GM19438 (cell line): ENCODE data around the gene RFTN1.

Experiments used
- ATAC-seq: cut with Tn5 transposase; IDR thresholded peaks from one replicate; pipeline ENCODE4 v1.9.1; 2021; ENCODE audit warnings: low read depth; ENCODE audit not compliant: unreplicated experiment

RFTN1 gene

DNA sequence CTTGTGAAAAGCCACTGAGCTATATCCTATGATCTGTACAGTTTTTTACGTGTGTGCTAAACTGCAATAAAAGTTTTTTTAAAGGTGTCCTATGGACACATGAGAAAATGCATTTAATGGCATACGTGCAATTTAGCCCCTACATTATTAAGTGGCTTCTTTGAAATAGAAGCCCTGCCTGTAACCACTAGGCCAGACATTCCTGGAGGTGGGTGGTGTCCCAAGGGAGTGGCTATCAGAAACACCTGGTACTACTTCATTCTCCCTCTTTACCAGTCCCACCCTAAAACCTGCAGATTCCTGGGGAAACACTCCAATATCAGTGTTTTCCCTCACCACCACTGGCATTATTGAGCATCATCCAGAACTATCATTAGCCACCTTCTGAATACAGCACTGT is 148.5 kb downstream of the RFTN1 start:
- no peak for ATAC-seq

GRCh38 chr3:16364323-16364722 is 149.2 kb downstream of the RFTN1 start:
- ATAC-seq: no peak

DNA sequence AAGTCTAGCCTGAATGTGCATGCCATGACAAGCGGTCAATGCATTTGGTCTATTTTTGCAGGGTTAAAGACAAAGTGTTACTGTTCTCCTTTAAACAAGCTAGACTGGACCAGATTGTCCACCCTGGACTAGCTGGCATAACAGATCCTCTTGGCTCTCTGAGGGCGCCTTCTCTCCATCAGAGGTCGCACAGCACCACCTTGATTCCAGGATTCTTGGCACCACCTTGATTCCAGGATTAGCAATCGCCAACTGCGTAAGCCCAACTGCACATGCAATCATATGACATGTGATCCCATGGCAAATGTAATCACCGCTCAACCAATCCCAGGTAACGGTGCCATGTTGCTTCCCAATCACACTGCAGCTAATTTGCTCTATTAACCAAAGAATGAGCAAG is 149.9 kb downstream of the RFTN1 start:
- ATAC-seq: no peak

- ATAC-seq: no peak
These were observed 150.7 kb downstream of the RFTN1 start for GRCh38 chr3:16362770-16363169.

DNA sequence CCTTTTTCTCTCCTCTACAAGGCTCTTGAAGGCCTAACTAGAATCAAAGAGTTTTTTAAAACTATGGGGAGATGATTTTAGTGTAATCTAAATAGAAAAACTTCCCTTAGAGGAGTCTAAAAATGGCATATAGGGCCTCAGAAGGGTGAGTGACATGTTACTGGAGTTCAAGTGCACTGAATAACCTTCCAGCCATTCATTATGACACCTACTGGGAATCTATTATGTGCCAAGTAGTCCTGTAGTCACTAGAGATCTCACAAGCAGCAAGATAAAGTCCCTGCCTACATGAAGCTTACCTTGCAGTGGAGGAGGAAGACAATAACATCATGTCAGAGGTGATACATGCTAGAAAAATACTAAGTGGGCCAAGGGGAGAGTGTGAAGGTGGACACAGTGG is 152.4 kb downstream of the RFTN1 start:
- ATAC-seq: no peak

- no peak for ATAC-seq
These were observed 154.2 kb downstream of the RFTN1 start for GRCh38 chr3:16359331-16359730.

DNA sequence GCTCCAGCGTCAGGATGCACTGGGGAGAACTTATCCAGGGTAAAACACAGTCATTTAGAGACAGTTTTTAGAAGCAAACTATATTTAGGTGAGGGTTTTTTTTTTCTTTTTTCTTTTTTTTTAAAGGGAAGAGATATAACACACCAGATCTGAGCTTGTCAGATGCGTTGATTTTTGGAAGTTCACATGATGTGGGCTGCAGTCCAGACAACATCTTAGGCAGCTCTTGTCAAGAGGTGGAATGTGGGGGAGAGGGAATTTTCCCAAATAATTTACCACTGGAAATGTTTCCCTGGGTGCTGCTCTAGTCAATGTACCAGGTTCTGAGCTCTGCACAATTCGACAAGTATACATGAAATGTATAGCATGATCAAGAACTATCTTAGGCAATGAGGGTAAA is 155.2 kb downstream of the RFTN1 start:
- no peak for ATAC-seq

GRCh38 chr3:16357186-16358121 is 156.0 kb downstream of the RFTN1 start:
- no peak for ATAC-seq

DNA sequence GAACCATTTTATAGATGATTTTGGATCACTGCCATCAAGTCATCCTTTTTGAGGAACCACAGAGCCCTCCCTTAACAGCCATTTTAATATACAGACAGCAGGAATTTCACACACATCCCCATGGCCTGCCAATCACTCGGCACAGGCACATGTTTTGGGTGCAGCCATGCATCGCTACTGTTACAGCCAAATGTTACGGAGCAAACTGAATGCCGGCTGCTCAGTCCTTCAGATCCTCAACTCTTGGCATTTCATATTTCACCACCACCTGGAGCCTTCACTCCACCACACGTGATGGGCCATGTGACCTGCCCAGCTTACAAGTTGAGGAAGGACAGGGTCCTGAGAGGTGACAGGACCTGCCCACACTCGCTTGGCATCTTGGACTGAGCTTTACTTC is 157.7 kb downstream of the RFTN1 start:
- no peak for ATAC-seq

DNA sequence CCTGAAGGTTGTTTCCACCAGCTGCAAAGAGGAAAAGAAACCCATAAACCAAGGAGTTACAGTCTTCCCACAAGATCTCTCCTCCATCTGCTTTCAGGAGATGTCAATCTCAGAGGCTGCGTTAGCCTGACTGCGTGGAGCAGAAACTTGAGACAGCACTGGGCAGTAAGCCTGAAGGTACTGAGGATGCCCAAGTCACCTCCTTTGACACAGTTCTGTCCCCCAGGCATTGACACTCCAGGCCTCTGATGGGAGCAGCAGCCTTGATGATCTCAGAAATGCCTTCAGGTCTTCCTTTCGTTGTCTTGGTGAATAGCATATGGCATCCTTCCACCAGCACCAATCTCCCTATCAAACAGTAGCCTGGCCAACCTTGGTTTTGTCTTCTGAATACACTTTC is 159.2 kb downstream of the RFTN1 start:
- no peak for ATAC-seq

DNA sequence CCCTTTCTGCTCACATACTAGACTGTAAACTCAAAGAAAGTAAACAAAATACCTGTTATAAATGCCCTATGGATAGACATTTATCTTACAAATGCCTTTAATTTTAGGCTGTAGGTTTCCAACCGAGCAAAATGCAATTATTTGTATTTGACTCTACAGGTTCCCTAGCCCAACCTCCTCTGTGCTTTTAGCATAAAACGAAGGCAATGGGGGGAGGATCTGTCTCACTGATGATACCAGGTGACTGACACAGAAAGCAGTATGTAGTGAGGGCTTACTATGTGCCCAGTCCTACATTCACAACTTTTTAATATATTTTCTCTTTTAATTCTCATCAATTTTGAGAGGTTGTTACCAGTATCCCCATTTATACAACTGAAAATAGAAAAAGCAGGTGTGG is 161.1 kb downstream of the RFTN1 start:
- no peak for ATAC-seq

DNA sequence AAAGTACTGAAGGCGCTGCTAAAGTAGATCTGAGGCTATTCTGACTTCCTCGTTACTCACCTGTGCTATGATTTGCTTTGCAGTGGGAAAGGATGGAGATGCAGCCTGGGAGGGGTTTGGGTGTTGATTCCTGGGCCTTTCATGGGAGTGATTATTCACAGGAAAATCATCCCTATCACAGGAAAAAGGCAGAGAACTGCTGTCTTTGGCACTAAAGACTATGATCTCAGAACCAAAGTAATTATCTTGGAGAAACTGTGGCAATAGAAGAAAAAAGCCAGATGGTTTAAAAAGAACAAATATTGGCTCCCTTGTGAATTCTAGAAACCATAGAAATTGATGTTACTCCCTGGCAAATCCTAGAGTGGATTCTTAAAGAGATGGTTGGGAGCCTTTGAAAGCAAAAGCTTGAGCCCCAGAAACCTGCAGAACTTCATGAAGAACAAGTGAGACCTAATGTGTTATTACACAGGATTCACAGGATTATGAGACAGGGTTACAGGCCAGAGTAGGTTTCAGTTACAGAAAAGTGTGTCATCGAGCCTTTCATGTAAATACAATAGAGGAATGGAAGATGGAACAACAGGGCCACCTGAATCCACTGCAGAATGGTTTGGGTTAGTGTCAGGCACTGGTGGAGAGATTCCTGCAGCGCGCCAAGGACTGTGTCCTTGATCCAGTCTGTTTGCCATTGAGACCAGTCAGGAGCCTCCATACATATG is 162.7 kb downstream of the RFTN1 start:
- ATAC-seq: no peak

GRCh38 chr3:16349986-16350596 is 163.4 kb downstream of the RFTN1 start:
- ATAC-seq: no peak

DNA sequence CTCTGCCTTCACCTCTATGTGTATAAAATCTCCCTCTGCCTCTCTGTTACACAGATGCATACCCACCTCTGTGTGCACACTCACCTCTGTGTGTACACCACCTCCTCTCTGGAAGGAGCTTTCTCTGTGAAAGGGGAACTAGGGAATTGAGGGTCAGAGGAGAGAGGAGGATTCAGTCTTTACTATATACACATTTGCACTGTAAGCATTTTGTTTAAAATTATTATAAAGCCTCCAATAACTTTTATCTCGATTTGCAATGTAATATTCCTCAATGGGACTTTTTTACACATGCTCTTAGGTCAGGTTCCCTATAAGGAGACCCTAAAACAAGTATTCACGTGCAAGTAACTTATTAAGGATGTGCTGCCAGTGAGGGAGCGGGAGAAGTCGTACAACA is 166.0 kb downstream of the RFTN1 start:
- ATAC-seq: no peak

DNA sequence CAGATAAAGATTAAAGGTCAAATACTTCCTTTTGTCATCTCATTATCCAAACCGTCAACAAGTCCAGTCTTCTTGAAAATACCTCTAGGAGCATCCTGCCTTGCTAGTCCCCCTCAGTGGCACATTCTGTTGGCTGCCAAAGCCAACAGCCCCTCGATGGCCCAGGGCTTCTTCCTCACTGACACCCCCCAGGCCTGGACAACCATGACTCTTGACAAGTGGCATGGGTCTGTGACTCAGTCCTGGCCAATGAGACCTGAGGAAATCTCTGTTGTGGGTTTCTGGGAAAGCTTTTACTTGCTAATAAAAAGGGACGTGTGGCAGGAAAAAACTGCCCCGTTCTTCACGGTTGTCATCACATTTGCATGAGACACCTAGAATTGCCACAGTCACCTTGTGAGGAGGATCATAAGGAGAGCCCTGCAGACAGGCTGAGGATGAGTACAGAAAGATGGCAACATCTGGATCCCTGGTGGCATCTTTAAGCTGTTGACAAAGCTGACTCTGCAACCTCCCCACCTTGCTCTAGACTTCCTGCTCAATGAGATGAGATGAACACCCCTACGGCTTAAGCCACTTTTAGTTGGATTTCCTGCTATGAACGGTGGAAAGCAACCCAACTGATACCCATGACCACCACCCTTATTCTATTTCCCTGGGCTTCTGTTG is 167.0 kb downstream of the RFTN1 start:
- ATAC-seq: no peak

- ATAC-seq: no peak
These were observed 170.4 kb downstream of the RFTN1 start for GRCh38 chr3:16343101-16343500.

- no peak for ATAC-seq
These were observed 174.5 kb downstream of the RFTN1 start for GRCh38 chr3:16338999-16339398.

GRCh38 chr3:16337856-16338540 is 175.5 kb downstream of the RFTN1 start:
- peak; percentile 84 for ATAC-seq

GRCh38 chr3:16336825-16337224 is 176.7 kb downstream of the RFTN1 start:
- no peak for ATAC-seq
